GM23338 (cell line): Measurements from ENCODE around the gene CTTNBP2. TPM values are rescaled to one million over a fixed set of nuclear protein-coding genes. Genes with fewer than 3 reads are reported as not detected.

Experiments used
- ATAC-seq: fragments of 200-7000 bp; cut with Tn5 transposase; 3 replicates; pipeline ENCODE4 v1.9.1; 2020
- DNase-seq: peaks from one replicate; pipeline ENCODE4 v3.0.0-alpha.2; 2015; ENCODE audit warnings: low spot score
- H2AFZ ChIP-seq: fragments of 200-600 bp; sonication (generic); 2 replicates; pipeline ENCODE4 v1.8.0; 2016; ENCODE audit warnings: antibody characterized with exemption, mild to moderate bottlenecking, moderate library complexity
- H3F3A ChIP-seq: fragments of 200-600 bp; sonication (generic); replicated peaks from 2 replicates; pipeline ENCODE4 v1.8.0; 2017; ENCODE audit warnings: antibody characterized with exemption, mixed run types, low read depth
- H3K27ac ChIP-seq: fragments of 200-600 bp; sonication (generic); 2 replicates; pipeline ENCODE4 v1.6.1; 2016; ENCODE audit warnings: low read depth
- H3K27me3 ChIP-seq: fragments of 200-600 bp; sonication (generic); 2 replicates; pipeline ENCODE4 v1.8.0; 2016; ENCODE audit warnings: mild to moderate bottlenecking, mixed run types, moderate library complexity; ENCODE audit not compliant: insufficient read depth
- H3K36me3 ChIP-seq: fragments of 200-600 bp; sonication (generic); 2 replicates; pipeline ENCODE4 v1.8.0; 2016; ENCODE audit warnings: mild to moderate bottlenecking; ENCODE audit not compliant: insufficient read depth
- H3K4me1 ChIP-seq: fragments of 200-600 bp; sonication (generic); 2 replicates; pipeline ENCODE4 v1.8.0; 2016; ENCODE audit warnings: mild to moderate bottlenecking, moderate library complexity; ENCODE audit not compliant: insufficient read depth
- H3K4me2 ChIP-seq: fragments of 200-600 bp; sonication (generic); 2 replicates; pipeline ENCODE4 v1.7.1; 2017; ENCODE audit warnings: mixed run types
- H3K4me3 ChIP-seq: fragments of 200-600 bp; sonication (generic); 2 replicates; pipeline ENCODE4 v1.6.1; 2016; ENCODE audit warnings: mixed run types
- H3K79me2 ChIP-seq: fragments of 200-600 bp; sonication (generic); replicated peaks from 2 replicates; pipeline ENCODE4 v1.8.0; 2017; ENCODE audit warnings: mild to moderate bottlenecking; ENCODE audit not compliant: insufficient read depth
- H3K9me2 ChIP-seq: fragments of 200-600 bp; sonication (generic); 2 replicates; pipeline ENCODE4 v1.8.0; 2017; ENCODE audit not compliant: insufficient read depth
- H4K20me1 ChIP-seq: fragments of 200-600 bp; sonication (generic); replicated peaks from 2 replicates; pipeline ENCODE4 v1.8.0; 2017; ENCODE audit warnings: mild to moderate bottlenecking; ENCODE audit not compliant: insufficient read depth
- H3K27ac Mint-ChIP-seq: 2 replicates; pipeline ENCODE4 v1.8.0; 2020; ENCODE audit warnings: inconsistent platforms, mild to moderate bottlenecking, moderate library complexity, mixed read lengths
- H3K27me3 Mint-ChIP-seq: 3 replicates; pipeline ENCODE4 v1.8.0; 2022; ENCODE audit warnings: low read depth, mild to moderate bottlenecking, moderate library complexity, mixed read lengths, inconsistent platforms; ENCODE audit not compliant: insufficient read depth, poor library complexity
- H3K36me3 Mint-ChIP-seq: 3 replicates; pipeline ENCODE4 v1.8.0; 2021; ENCODE audit warnings: low read depth, mild to moderate bottlenecking, inconsistent platforms, moderate library complexity, mixed read lengths
- H3K4me1 Mint-ChIP-seq: 3 replicates; pipeline ENCODE4 v1.8.0; 2020; ENCODE audit warnings: mild to moderate bottlenecking, inconsistent platforms, mixed read lengths
- H3K4me3 Mint-ChIP-seq: 3 replicates; pipeline ENCODE4 v1.8.0; 2021; ENCODE audit warnings: moderate library complexity, mild to moderate bottlenecking, inconsistent platforms, mixed read lengths
- H3K9me3 Mint-ChIP-seq: 3 replicates; pipeline ENCODE4 v1.8.0; 2020; ENCODE audit warnings: moderate library complexity, mild to moderate bottlenecking, inconsistent platforms, mixed read lengths
- CREB1 ChIP-seq: fragments of 250-450 bp; sonication (Bioruptor Pico); IDR thresholded peaks from 2 replicates; pipeline ENCODE4 v1.5.0; 2020; ENCODE audit warnings: low read depth, mild to moderate bottlenecking, moderate library complexity
- EZH2 ChIP-seq: fragments of 200-600 bp; sonication (generic); IDR thresholded peaks from one replicate; pipeline ENCODE4 v1.8.0; 2017; ENCODE audit warnings: antibody characterized with exemption, mild to moderate bottlenecking, low read depth; ENCODE audit not compliant: unreplicated experiment
- EZH2phosphoT487 ChIP-seq: fragments of 200-600 bp; sonication (generic); IDR thresholded peaks from one replicate; pipeline ENCODE4 v1.8.1; 2018; ENCODE audit warnings: antibody characterized with exemption; ENCODE audit not compliant: unreplicated experiment
- JUNB ChIP-seq: IDR thresholded peaks from one replicate; pipeline ENCODE4 v1.6.1; 2016; ENCODE audit warnings: antibody characterized with exemption; ENCODE audit not compliant: unreplicated experiment
- NANOG ChIP-seq: IDR thresholded peaks from 2 replicates; pipeline ENCODE4 v1.6.1; 2016; ENCODE audit warnings: antibody characterized with exemption, borderline replicate concordance
- POLR2AphosphoS5 ChIP-seq: IDR thresholded peaks from 2 replicates; pipeline ENCODE4 v1.6.1; 2016; ENCODE audit warnings: antibody characterized with exemption, low read depth
- ZNF114 ChIP-seq: fragments of 250-450 bp; sonication (Bioruptor Pico); IDR thresholded peaks from 2 replicates; pipeline ENCODE4 v1.5.0; 2020; ENCODE audit warnings: mild to moderate bottlenecking, moderate library complexity
- ZNF331 ChIP-seq: fragments of 250-450 bp; sonication (Bioruptor Pico); IDR thresholded peaks from 2 replicates; pipeline ENCODE4 v1.5.0; 2020; ENCODE audit warnings: low read depth, mild to moderate bottlenecking, moderate library complexity
- polyA plus RNA-seq: library from polyadenylated mRNA; unstranded; fragments of >200 nt; fragmentation: Nextera tagmentation; extraction: Ambion mirVana; gene quantifications from 2 replicates; pipeline ENCODE4 v1.2.1, GENCODE V29; 2016
- total RNA-seq: library from RNA; depleted of rRNA; stranded (reverse); fragments of >200 nt; shearing (Covaris generic); gene quantifications from 2 replicates; pipeline ENCODE4 v1.2.3, GENCODE V29; 2014
- TF ChIP-seq, protein P1 (sequence below): IDR thresholded peaks from 2 replicates; pipeline ENCODE4 v1.6.1; 2016; ENCODE audit warnings: antibody characterized with exemption
- TF ChIP-seq, protein P2 (sequence below), 2 experiments: fragments of 200-600 bp in 1 of 2; sonication (generic) in 1 of 2; conservative IDR thresholded peaks; 2 replicates each; pipeline versions ENCODE4 v1.5.1 to v1.6.1; 2016 to 2017; ENCODE audit warnings: antibody characterized with exemption in 2 of 2, low read depth in 2 of 2, mild to moderate bottlenecking in 2 of 2, moderate library complexity in 1 of 2
- TF ChIP-seq, protein P3 (sequence below): fragments of 250-450 bp; sonication (Bioruptor Pico); IDR thresholded peaks from 2 replicates; pipeline ENCODE4 v1.5.0; 2020; ENCODE audit warnings: mild to moderate bottlenecking, moderate library complexity

CTTNBP2 gene
- total and polyA plus RNA-seq, 2 experiments from 2014 or later, result 26.8 to 30.7 TPM

DNA sequence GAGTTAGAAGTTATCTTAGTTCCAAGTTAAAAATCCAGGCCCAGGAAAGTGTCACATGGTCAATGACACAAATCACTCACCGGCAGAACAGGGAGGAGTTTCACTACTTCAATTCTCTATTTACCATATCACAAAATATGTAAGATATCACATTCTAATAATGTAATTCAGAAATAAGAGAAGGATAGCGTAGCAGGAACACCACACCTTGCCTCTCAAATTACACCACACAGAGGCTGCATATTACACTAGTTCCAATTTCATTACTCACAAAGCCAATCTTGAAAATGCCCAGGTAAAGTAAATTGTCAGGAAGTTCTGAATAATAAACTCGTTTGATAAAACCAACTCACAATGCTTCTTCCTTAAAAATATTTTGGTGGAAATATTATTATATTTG, 169.2 kb downstream of the CTTNBP2 start (continued):
- TF ChIP-seq, protein P1, sequence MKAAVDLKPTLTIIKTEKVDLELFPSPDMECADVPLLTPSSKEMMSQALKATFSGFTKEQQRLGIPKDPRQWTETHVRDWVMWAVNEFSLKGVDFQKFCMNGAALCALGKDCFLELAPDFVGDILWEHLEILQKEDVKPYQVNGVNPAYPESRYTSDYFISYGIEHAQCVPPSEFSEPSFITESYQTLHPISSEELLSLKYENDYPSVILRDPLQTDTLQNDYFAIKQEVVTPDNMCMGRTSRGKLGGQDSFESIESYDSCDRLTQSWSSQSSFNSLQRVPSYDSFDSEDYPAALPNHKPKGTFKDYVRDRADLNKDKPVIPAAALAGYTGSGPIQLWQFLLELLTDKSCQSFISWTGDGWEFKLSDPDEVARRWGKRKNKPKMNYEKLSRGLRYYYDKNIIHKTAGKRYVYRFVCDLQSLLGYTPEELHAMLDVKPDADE, result no peak
- TF ChIP-seq NANOG (no peak), ZNF331 (CRISPR knock-in tag) (no peak), JUNB (no peak)

DNA sequence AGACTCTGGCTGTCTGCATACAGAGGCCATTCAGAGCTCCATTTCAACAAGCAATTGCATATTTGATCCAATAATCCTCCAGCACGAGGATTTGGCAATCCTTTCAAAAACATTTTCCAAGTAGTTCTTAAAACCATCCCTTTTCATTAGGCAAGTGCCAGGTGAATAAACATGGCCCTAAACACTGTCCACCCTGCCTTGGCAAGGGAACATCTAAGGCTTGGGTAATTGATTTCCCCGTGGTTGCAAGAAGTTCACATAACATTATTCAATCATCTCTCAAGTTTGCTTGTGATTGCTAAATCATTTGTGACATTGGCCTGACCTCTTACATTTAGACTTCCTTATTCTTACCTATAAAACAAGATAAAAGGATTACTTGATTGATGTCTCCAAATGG, 175.2 kb downstream of the CTTNBP2 start:
- H3K27ac ChIP-seq, result no peak overlapping the region
- H3K27me3 Mint-ChIP-seq, result no peaks in the 10 kb centered on the region

More for the DNA sequence above, 175.2 kb downstream of the CTTNBP2 start:
- Histone ChIP-seq H3K36me3 (no peaks in the 10 kb centered on the region; the same call in 1 of the 2 replicates), H3K4me2 (no peak overlapping the region), H3K79me2 (no peaks in the 10 kb centered on the region), H3K4me1 (no peaks in the 10 kb centered on the region), H3K9me2 (0 out of 2 replicates have a peak, but pooled peaks cover 2% of the 10 kb centered on the region), H3F3A (no peaks in the 10 kb centered on the region), H3K27me3 (no peaks in the 10 kb centered on the region), H4K20me1 (no peaks in the 10 kb centered on the region), H2AFZ (no peak overlapping the region), H3K4me3 (no peak overlapping the region)
- no peak for DNase-seq
- TF ChIP-seq, protein P1, result no peak
- TF ChIP-seq ZNF331 (CRISPR knock-in tag), result no peak
- no peak for TF ChIP-seq CREB1 (CRISPR knock-in tag)
- no peak for TF ChIP-seq JUNB
- no peak for TF ChIP-seq EZH2phosphoT487
- TF ChIP-seq EZH2, result no peak
- no peak for TF ChIP-seq POLR2AphosphoS5
- TF ChIP-seq NANOG, result no peak
- TF ChIP-seq, protein P2, sequence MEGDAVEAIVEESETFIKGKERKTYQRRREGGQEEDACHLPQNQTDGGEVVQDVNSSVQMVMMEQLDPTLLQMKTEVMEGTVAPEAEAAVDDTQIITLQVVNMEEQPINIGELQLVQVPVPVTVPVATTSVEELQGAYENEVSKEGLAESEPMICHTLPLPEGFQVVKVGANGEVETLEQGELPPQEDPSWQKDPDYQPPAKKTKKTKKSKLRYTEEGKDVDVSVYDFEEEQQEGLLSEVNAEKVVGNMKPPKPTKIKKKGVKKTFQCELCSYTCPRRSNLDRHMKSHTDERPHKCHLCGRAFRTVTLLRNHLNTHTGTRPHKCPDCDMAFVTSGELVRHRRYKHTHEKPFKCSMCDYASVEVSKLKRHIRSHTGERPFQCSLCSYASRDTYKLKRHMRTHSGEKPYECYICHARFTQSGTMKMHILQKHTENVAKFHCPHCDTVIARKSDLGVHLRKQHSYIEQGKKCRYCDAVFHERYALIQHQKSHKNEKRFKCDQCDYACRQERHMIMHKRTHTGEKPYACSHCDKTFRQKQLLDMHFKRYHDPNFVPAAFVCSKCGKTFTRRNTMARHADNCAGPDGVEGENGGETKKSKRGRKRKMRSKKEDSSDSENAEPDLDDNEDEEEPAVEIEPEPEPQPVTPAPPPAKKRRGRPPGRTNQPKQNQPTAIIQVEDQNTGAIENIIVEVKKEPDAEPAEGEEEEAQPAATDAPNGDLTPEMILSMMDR (conservative IDR thresholded peaks at IDR 0.05; ENCODE audit: low read depth in 2 of 2), result no peak
- no peak for TF ChIP-seq ZNF114 (CRISPR knock-in tag)
- TF ChIP-seq, protein P3, sequence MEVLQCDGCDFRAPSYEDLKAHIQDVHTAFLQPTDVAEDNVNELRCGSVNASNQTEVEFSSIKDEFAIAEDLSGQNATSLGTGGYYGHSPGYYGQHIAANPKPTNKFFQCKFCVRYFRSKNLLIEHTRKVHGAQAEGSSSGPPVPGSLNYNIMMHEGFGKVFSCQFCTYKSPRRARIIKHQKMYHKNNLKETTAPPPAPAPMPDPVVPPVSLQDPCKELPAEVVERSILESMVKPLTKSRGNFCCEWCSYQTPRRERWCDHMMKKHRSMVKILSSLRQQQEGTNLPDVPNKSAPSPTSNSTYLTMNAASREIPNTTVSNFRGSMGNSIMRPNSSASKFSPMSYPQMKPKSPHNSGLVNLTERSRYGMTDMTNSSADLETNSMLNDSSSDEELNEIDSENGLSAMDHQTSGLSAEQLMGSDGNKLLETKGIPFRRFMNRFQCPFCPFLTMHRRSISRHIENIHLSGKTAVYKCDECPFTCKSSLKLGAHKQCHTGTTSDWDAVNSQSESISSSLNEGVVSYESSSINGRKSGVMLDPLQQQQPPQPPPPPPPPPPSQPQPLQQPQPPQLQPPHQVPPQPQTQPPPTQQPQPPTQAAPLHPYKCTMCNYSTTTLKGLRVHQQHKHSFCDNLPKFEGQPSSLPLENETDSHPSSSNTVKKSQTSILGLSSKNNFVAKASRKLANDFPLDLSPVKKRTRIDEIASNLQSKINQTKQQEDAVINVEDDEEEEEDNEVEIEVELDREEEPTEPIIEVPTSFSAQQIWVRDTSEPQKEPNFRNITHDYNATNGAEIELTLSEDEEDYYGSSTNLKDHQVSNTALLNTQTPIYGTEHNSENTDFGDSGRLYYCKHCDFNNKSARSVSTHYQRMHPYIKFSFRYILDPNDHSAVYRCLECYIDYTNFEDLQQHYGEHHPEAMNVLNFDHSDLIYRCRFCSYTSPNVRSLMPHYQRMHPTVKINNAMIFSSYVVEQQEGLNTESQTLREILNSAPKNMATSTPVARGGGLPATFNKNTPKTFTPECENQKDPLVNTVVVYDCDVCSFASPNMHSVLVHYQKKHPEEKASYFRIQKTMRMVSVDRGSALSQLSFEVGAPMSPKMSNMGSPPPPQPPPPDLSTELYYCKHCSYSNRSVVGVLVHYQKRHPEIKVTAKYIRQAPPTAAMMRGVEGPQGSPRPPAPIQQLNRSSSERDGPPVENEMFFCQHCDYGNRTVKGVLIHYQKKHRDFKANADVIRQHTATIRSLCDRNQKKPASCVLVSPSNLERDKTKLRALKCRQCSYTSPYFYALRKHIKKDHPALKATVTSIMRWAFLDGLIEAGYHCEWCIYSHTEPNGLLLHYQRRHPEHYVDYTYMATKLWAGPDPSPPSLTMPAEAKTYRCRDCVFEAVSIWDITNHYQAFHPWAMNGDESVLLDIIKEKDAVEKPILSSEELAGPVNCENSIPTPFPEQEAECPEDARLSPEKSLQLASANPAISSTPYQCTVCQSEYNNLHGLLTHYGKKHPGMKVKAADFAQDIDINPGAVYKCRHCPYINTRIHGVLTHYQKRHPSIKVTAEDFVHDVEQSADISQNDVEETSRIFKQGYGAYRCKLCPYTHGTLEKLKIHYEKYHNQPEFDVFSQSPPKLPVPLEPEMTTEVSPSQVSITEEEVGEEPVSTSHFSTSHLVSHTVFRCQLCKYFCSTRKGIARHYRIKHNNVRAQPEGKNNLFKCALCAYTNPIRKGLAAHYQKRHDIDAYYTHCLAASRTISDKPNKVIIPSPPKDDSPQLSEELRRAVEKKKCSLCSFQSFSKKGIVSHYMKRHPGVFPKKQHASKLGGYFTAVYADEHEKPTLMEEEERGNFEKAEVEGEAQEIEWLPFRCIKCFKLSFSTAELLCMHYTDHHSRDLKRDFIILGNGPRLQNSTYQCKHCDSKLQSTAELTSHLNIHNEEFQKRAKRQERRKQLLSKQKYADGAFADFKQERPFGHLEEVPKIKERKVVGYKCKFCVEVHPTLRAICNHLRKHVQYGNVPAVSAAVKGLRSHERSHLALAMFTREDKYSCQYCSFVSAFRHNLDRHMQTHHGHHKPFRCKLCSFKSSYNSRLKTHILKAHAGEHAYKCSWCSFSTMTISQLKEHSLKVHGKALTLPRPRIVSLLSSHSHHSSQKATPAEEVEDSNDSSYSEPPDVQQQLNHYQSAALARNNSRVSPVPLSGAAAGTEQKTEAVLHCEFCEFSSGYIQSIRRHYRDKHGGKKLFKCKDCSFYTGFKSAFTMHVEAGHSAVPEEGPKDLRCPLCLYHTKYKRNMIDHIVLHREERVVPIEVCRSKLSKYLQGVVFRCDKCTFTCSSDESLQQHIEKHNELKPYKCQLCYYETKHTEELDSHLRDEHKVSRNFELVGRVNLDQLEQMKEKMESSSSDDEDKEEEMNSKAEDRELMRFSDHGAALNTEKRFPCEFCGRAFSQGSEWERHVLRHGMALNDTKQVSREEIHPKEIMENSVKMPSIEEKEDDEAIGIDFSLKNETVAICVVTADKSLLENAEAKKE, result no peak
- Mint-ChIP-seq H3K9me3 (no peaks in the 10 kb centered on the region), H3K4me1 (peaks cover 2% of the 10 kb centered on the region; the same call in 1 of the 3 replicates), H3K4me3 (no peak overlapping the region), H3K27ac (no peak overlapping the region), H3K36me3 (no peaks in the 10 kb centered on the region)
- ATAC-seq, result no peak
